ENCODE measurements around the gene NCKAP5. TPM values are rescaled to one million over a fixed set of nuclear protein-coding genes. Genes with fewer than 3 reads are reported as not detected.

Gene NCKAP5
- polyA plus RNA-seq, 1 experiment, result 2.1 TPM

GRCh38 chr2:132975193-132976105 lies 592.8 kb downstream of the NCKAP5 start:
- Histone ChIP-seq H3K27me3 (ENCODE audit: control insufficient read depth, insufficient read depth, low read length) (no peaks in the 10 kb centered on the region), H3K36me3 (ENCODE audit: control insufficient read depth, insufficient read depth, low read length) (no peaks in the 10 kb centered on the region), H3K4me3 (ENCODE audit: low read depth, low read length) (no peak overlapping the region)
- ChIA-PET POLR2A (no interaction called here), CTCF (no interaction called here)
- no peak for TF ChIP-seq CTCF (IDR thresholded peaks at IDR 0.05; ENCODE audit: insufficient read depth, low read depth, low read length)
- no peak for DNase-seq (ENCODE audit: low read depth)

- ChIA-PET POLR2A (no interaction called here), CTCF (no interaction called here)
- no peak for TF ChIP-seq CTCF (IDR thresholded peaks at IDR 0.05; ENCODE audit: insufficient read depth, low read depth, low read length)
- H3K4me3 ChIP-seq (ENCODE audit: low read depth, low read length), result no peak overlapping the region
- DNase-seq (ENCODE audit: low read depth), result no peak
- no peaks in the 10 kb centered on the region for H3K36me3 ChIP-seq (ENCODE audit: control insufficient read depth, insufficient read depth, low read length)
- no peaks in the 10 kb centered on the region for H3K27me3 ChIP-seq (ENCODE audit: control insufficient read depth, insufficient read depth, low read length)
Measured at GRCh38 chr2:132974467-132975095, 593.7 kb downstream of the NCKAP5 start.

- no peak for TF ChIP-seq CTCF (IDR thresholded peaks at IDR 0.05; ENCODE audit: insufficient read depth, low read depth, low read length)
- POLR2A ChIA-PET, result no interaction called here
- no peak for DNase-seq (ENCODE audit: low read depth)
- H3K27me3 ChIP-seq (ENCODE audit: control insufficient read depth, insufficient read depth, low read length), result no peaks in the 10 kb centered on the region
- CTCF ChIA-PET, result no interaction called here
- H3K4me3 ChIP-seq (ENCODE audit: low read depth, low read length), result no peak overlapping the region
- H3K36me3 ChIP-seq (ENCODE audit: control insufficient read depth, insufficient read depth, low read length), result no peaks in the 10 kb centered on the region
Measured at GRCh38 chr2:132971310-132972061, 596.8 kb downstream of the NCKAP5 start.

- CTCF ChIA-PET, result no interaction called here
- POLR2A ChIA-PET, result no interaction called here
- no peak for DNase-seq (ENCODE audit: low read depth)
- TF ChIP-seq CTCF (IDR thresholded peaks at IDR 0.05; ENCODE audit: insufficient read depth, low read depth, low read length), result no peak
- Histone ChIP-seq H3K4me3 (ENCODE audit: low read depth, low read length) (no peak overlapping the region), H3K27me3 (ENCODE audit: control insufficient read depth, insufficient read depth, low read length) (no peaks in the 10 kb centered on the region), H3K36me3 (ENCODE audit: control insufficient read depth, insufficient read depth, low read length) (no peaks in the 10 kb centered on the region)
Measured at GRCh38 chr2:132969371-132969985, 598.8 kb downstream of the NCKAP5 start.

GRCh38 chr2:132965460-132965859 lies 602.8 kb downstream of the NCKAP5 start:
- CTCF ChIA-PET, result no interaction called here
- H3K36me3 ChIP-seq (ENCODE audit: control insufficient read depth, insufficient read depth, low read length), result no peaks in the 10 kb centered on the region
- H3K27me3 ChIP-seq (ENCODE audit: control insufficient read depth, insufficient read depth, low read length), result no peaks in the 10 kb centered on the region
- no peak for DNase-seq (ENCODE audit: low read depth)
- no peak overlapping the region for H3K4me3 ChIP-seq (ENCODE audit: low read depth, low read length)
- POLR2A ChIA-PET, result no interaction called here
- TF ChIP-seq CTCF (IDR thresholded peaks at IDR 0.05; ENCODE audit: insufficient read depth, low read depth, low read length), result no peak
